Parathyroid adenoma (tissue), 2 donors: ENCODE data around the gene LCN6.
"Not testable (repeated sequence)": the region's sequence is repeated elsewhere in the genome, so short reads cannot be mapped to it uniquely, and the experiment has no call there.

Experiments used
- H2AFZ ChIP-seq: fragments of 300-600 bp; sonication (generic); one replicate; pipeline ENCODE4 v1.7.0; 2017; ENCODE audit warnings: antibody characterized with exemption, mild to moderate bottlenecking
- H3K27ac ChIP-seq: fragments of 300-600 bp; sonication (generic); one replicate; pipeline ENCODE4 v1.7.0; 2017
- H3K27me3 ChIP-seq: fragments of 300-600 bp; sonication (generic); one replicate; pipeline ENCODE4 v1.7.0; 2017; ENCODE audit warnings: low read length; ENCODE audit not compliant: control insufficient read depth, insufficient read depth
- H3K36me3 ChIP-seq: fragments of 300-600 bp; sonication (generic); one replicate; pipeline ENCODE4 v1.7.0; 2017; ENCODE audit warnings: low read length; ENCODE audit not compliant: control insufficient read depth, insufficient read depth
- H3K4me1 ChIP-seq: fragments of 300-600 bp; sonication (generic); one replicate; pipeline ENCODE4 v1.7.0; 2017; ENCODE audit warnings: control low read depth
- H3K4me2 ChIP-seq: fragments of 300-600 bp; sonication (generic); one replicate; pipeline ENCODE4 v1.7.0; 2017; ENCODE audit warnings: low read length
- H3K4me3 ChIP-seq: fragments of 300-600 bp; sonication (generic); one replicate; pipeline ENCODE4 v1.7.0; 2017; ENCODE audit warnings: low read depth, low read length
- H3K79me2 ChIP-seq: fragments of 300-600 bp; sonication (generic); one replicate; pipeline ENCODE4 v1.7.0; 2017; ENCODE audit warnings: control low read depth
- H3K9ac ChIP-seq: fragments of 300-600 bp; sonication (generic); one replicate; pipeline ENCODE4 v1.7.0; 2017; ENCODE audit warnings: mild to moderate bottlenecking
- H3K9me3 ChIP-seq: fragments of 300-600 bp; sonication (generic); one replicate; pipeline ENCODE4 v1.7.0; 2017; ENCODE audit warnings: low read length; ENCODE audit not compliant: control insufficient read depth
- TF ChIP-seq, protein P1 (sequence below): fragments of 300-600 bp; sonication (generic); IDR thresholded peaks from one replicate; pipeline ENCODE4 v1.7.0; 2017; ENCODE audit warnings: antibody characterized with exemption, mild to moderate bottlenecking
- donor health status: primary hyperparathyroidism.

Gene LCN6

DNA sequence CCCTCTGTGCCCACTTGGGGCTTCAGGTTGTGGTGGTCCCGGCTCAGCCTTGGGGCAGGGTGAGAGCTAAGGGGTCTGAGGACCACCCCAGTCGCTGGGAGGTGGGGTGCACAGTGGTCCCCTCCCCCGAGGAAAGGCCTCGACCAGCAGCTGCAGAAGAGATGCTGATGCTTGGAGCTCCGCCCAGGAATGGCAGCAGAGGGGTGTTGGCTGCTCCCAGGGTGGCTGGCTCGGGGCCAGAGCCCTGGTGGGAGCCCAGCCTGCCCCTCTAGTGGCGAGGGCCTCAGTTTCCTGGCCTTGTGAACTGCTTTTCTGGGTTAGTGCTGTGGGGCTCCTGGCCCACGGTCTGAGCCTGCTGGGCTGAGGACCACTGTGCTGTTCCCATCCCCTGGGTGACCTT is 34.8 kb downstream of the LCN6 start:
- Histone ChIP-seq H2AFZ (no peak overlapping the region), H3K4me1 (no peaks in the 10 kb centered on the region), H3K9me3 (no peaks in the 10 kb centered on the region), H3K27me3 (no peaks in the 10 kb centered on the region), H3K27ac (peak overlapping the region; percentile 19), H3K4me3 (peak overlapping the region; percentile 71), H3K4me2 (peak overlapping the region; percentile 87), H3K79me2 (no peaks in the 10 kb centered on the region), H3K36me3 (no peaks in the 10 kb centered on the region), H3K9ac (no peak overlapping the region)
- TF ChIP-seq, protein P1, sequence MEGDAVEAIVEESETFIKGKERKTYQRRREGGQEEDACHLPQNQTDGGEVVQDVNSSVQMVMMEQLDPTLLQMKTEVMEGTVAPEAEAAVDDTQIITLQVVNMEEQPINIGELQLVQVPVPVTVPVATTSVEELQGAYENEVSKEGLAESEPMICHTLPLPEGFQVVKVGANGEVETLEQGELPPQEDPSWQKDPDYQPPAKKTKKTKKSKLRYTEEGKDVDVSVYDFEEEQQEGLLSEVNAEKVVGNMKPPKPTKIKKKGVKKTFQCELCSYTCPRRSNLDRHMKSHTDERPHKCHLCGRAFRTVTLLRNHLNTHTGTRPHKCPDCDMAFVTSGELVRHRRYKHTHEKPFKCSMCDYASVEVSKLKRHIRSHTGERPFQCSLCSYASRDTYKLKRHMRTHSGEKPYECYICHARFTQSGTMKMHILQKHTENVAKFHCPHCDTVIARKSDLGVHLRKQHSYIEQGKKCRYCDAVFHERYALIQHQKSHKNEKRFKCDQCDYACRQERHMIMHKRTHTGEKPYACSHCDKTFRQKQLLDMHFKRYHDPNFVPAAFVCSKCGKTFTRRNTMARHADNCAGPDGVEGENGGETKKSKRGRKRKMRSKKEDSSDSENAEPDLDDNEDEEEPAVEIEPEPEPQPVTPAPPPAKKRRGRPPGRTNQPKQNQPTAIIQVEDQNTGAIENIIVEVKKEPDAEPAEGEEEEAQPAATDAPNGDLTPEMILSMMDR, result no peak

- no peak overlapping the region for H3K9ac ChIP-seq
- no peaks in the 10 kb centered on the region for H3K36me3 ChIP-seq
- peak overlapping the region; percentile 87 for H3K4me2 ChIP-seq
- no peaks in the 10 kb centered on the region for H3K4me1 ChIP-seq
- H2AFZ ChIP-seq, result peak overlapping the region; percentile 69
- H3K27ac ChIP-seq, result peak overlapping the region; percentile 19
- H3K4me3 ChIP-seq, result peak overlapping the region; percentile 71
- H3K27me3 ChIP-seq, result no peaks in the 10 kb centered on the region
- no peaks in the 10 kb centered on the region for H3K79me2 ChIP-seq
- no peaks in the 10 kb centered on the region for H3K9me3 ChIP-seq
- TF ChIP-seq, protein P1, result no peak
Measured at GRCh38 chr9:136712690-136713544, 35.4 kb downstream of the LCN6 start.

GRCh38 chr9:136711751-136712689 is 36.3 kb downstream of the LCN6 start, which contains the start of gene DIPK1B:
TSS of gene DIPK1B (plus strand) at chr9:136712572. CDS start at chr9:136712666, 94 bp downstream.
- H2AFZ ChIP-seq, result peak within 1 kb of the TSS; percentile 72
- peak within 1 kb of the TSS; percentile 71 for H3K4me3 ChIP-seq
- peak within 1 kb of the TSS; percentile 87 for H3K4me2 ChIP-seq
- no peak within 1 kb of the TSS for H3K9ac ChIP-seq
- H3K4me1 ChIP-seq, result no peaks in the 10 kb centered on the region
- H3K36me3 ChIP-seq, result no peaks in the 10 kb centered on the region
- TF ChIP-seq, protein P1, result no peak
- H3K79me2 ChIP-seq, result no peaks in the 10 kb centered on the region
- peak within 1 kb of the TSS; percentile 19 for H3K27ac ChIP-seq
- H3K9me3 ChIP-seq, result no peaks in the 10 kb centered on the region
- H3K27me3 ChIP-seq, result no peaks in the 10 kb centered on the region

DNA sequence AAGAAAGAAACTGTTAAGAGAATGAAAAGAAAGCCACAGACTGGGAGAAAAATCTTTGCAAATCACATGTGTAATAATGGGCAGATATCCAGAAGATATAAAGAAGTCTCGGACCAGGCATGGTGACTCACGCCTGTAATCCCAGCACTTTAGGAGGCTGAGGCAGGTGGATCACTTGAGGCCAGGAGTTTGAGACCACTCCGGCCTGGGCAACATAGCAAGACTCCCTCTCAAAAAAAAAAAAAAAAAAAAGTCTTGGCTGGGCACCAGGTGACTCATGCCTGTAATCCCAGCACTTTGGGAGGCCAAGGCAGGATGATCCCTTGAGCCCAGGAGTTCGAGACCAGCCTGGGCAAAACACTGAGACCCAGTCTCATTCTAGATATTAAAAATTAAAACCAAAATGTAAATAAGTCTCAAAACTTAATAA is 37.1 kb downstream of the LCN6 start:
- not testable (repeated sequence) for H2AFZ ChIP-seq, H3K27me3 ChIP-seq, H3K27ac ChIP-seq, H3K4me1 ChIP-seq, H3K9me3 ChIP-seq, H3K36me3 ChIP-seq, H3K9ac ChIP-seq, H3K79me2 ChIP-seq
- Histone ChIP-seq H3K4me3 (peak overlapping the region; percentile 14), H3K4me2 (peak overlapping the region; percentile 75)

DNA sequence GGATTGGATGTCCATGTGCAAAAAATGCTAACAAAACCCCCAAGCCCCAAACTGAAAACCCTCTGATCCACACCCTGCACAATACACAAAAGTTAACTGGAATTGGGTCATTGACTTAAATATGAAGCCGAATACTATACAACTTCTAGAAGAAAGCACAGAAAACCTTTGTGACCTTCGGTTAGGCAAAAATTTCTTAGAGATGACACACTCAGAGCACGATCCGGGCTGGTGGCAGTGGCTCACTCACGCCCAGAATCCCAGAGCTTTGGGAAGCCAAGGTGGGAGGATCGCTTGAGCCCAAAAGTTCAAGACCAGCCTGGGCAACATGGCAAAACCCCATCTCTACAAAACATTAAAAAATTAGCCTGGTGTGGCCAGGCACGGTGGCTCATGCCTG is 37.8 kb downstream of the LCN6 start:
- no peaks in the 10 kb centered on the region for H3K9me3 ChIP-seq
- H3K4me3 ChIP-seq, result no peak overlapping the region
- H3K27ac ChIP-seq, result no peak overlapping the region
- H3K4me2 ChIP-seq, result no peak overlapping the region
- H3K79me2 ChIP-seq, result no peaks in the 10 kb centered on the region
- no peaks in the 10 kb centered on the region for H3K4me1 ChIP-seq
- no peaks in the 10 kb centered on the region for H3K36me3 ChIP-seq
- TF ChIP-seq, protein P1, result no peak
- H3K27me3 ChIP-seq, result no peaks in the 10 kb centered on the region
- H3K9ac ChIP-seq, result no peak overlapping the region
- no peak overlapping the region for H2AFZ ChIP-seq
